GM19452 (cell line): ENCODE measurements around the gene MGAT4A.
A peak's percentile ranks its signal among the peaks of the same experiment; 100 is the strongest.
"Not testable (repeated sequence)": the region's sequence is repeated elsewhere in the genome, so short reads cannot be mapped to it uniquely, and the experiment has no call there.

Source experiments
- ATAC-seq: cut with Tn5 transposase; IDR thresholded peaks from one replicate; pipeline ENCODE4 v1.9.1; 2021; ENCODE audit not compliant: unreplicated experiment

Gene MGAT4A

GRCh38 chr2:98608962-98609604 is 121.8 kb downstream of the MGAT4A start:
- peak; percentile 4 for ATAC-seq

- peak; percentile 84 for ATAC-seq
These were observed 122.6 kb downstream of the MGAT4A start, which contains the start of the genes COA5 and UNC50 for GRCh38 chr2:98608116-98608961. TSS of gene COA5 (minus strand) at chr2:98608512. CDS start at chr2:98608405, 107 bp downstream. TSS of gene UNC50 (plus strand) at chr2:98608589. CDS start at chr2:98609760, 1,171 bp downstream.

GRCh38 chr2:98607741-98608115 is 123.2 kb downstream of the MGAT4A start:
- ATAC-seq, result no peak

- ATAC-seq, result no peak
These were observed 123.8 kb downstream of the MGAT4A start for GRCh38 chr2:98607104-98607503.

- no peak for ATAC-seq
These were observed 124.5 kb downstream of the MGAT4A start for GRCh38 chr2:98606431-98606830.

- ATAC-seq, result no peak
These were observed 125.9 kb downstream of the MGAT4A start for GRCh38 chr2:98605076-98605475.

- ATAC-seq, result no peak
These were observed 126.4 kb downstream of the MGAT4A start for GRCh38 chr2:98604547-98604946.

GRCh38 chr2:98601532-98602132 is 129.3 kb downstream of the MGAT4A start:
- no peak for ATAC-seq

GRCh38 chr2:98598781-98599428 is 132.0 kb downstream of the MGAT4A start:
- no peak for ATAC-seq

- not testable (repeated sequence) for ATAC-seq
These were observed 136.3 kb downstream of the MGAT4A start for GRCh38 chr2:98594665-98595064.

- ATAC-seq, result no peak
These were observed 138.4 kb downstream of the MGAT4A start for GRCh38 chr2:98592565-98592964.

GRCh38 chr2:98589489-98589888 is 141.4 kb downstream of the MGAT4A start:
- ATAC-seq, result no peak

- ATAC-seq, result no peak
These were observed 142.0 kb downstream of the MGAT4A start for GRCh38 chr2:98588880-98589431.

- ATAC-seq, result no peak
These were observed 144.3 kb downstream of the MGAT4A start for GRCh38 chr2:98586551-98587140.

- no peak for ATAC-seq
These were observed 145.5 kb downstream of the MGAT4A start for GRCh38 chr2:98585386-98585785.

- ATAC-seq, result no peak
These were observed 146.9 kb downstream of the MGAT4A start for GRCh38 chr2:98583816-98584618.

- ATAC-seq, result no peak
These were observed 147.7 kb downstream of the MGAT4A start for GRCh38 chr2:98583276-98583675.

GRCh38 chr2:98582523-98582922 is 148.4 kb downstream of the MGAT4A start:
- no peak for ATAC-seq

- ATAC-seq, result no peak
These were observed 150.2 kb downstream of the MGAT4A start for GRCh38 chr2:98580656-98581284.
